GM12878 (cell line): ENCODE measurements around the gene DGLUCY. TPM values are rescaled to one million over a fixed set of nuclear protein-coding genes. Genes with fewer than 3 reads are reported as not detected.

Source experiments
- ATAC-seq: fragments of 200-7000 bp; cut with Tn5 transposase; 3 replicates; pipeline ENCODE4 v1.9.1; 2020; ENCODE audit warnings: mild to moderate bottlenecking, moderate library complexity
- BruUV-seq: library from RNA; stranded (reverse); fragments of 400-500 nt; replicated peaks from 2 replicates; lab custom pipeline; 2021; lab: Mats Ljungman, UMichigan
- CTCF ChIA-PET: fragments of 300-600 bp; sonication (Branson Sonifier 250); formaldehyde crosslinking; extraction: SDS; loops from one replicate; lab custom pipeline; 2021; ENCODE audit warnings: inconsistent platforms; lab: Yijun Ruan, JAX
- POLR2A ChIA-PET: fragments of 350-600 bp; formaldehyde crosslinking; extraction: SDS; loops from one replicate; lab custom pipeline; 2021; ENCODE audit warnings: inconsistent platforms; lab: Charles Lee
- RAD21 ChIA-PET: fragments of 300-600 bp; sonication (Branson Sonifier 250); formaldehyde crosslinking; loops from one replicate; lab custom pipeline; 2023; ENCODE audit warnings: antibody characterized with exemption; ENCODE audit not compliant: unreplicated experiment; lab: Charles Lee
- SMC1A ChIA-PET: fragments of 300-600 bp; sonication (Branson Sonifier 250); formaldehyde crosslinking; loops from one replicate; lab custom pipeline; 2023; ENCODE audit not compliant: unreplicated experiment, uncharacterized antibody; lab: Charles Lee
- DNase-seq: peaks from one replicate; pipeline ENCODE4 v3.0.0-alpha.2; 2011; ENCODE audit warnings: low read depth, low spot score
- FAIRE-seq: peaks from 3 replicates; lab custom pipeline; 2011; peaks lifted over from hg19 to GRCh38; lab: Jason Lieb, UNC
- H2AFZ ChIP-seq: 2 replicates; pipeline ENCODE4 v1.6.0; 2011; ENCODE audit warnings: low read depth, low read length, control low read depth; ENCODE audit not compliant: control insufficient read depth
- H3K27ac ChIP-seq: 2 replicates; pipeline ENCODE4 v1.5.1; 2011; ENCODE audit warnings: control low read depth; ENCODE audit not compliant: control insufficient read depth, insufficient read depth
- H3K27me3 ChIP-seq, 2 experiments: replicated peaks in 1 of 2; 2 replicates each; pipeline versions ENCODE4 v1.6.0 to v1.6.1; 2011; ENCODE audit warnings: low read length in 1 of 2; ENCODE audit not compliant: control insufficient read depth in 2 of 2, insufficient read depth in 2 of 2
- H3K36me3 ChIP-seq, 2 experiments: 2 replicates each; pipeline ENCODE4 v1.5.1; 2011; ENCODE audit warnings: low read length in 1 of 2; ENCODE audit not compliant: control insufficient read depth in 2 of 2, insufficient read depth in 2 of 2
- H3K4me1 ChIP-seq: 2 replicates; pipeline ENCODE4 v1.6.1; 2011; ENCODE audit warnings: mild to moderate bottlenecking, low read length, moderate library complexity, mixed read lengths; ENCODE audit not compliant: control insufficient read depth, insufficient read depth
- H3K4me2 ChIP-seq: 2 replicates; pipeline ENCODE4 v1.6.0; 2011; ENCODE audit warnings: control low read depth; ENCODE audit not compliant: control insufficient read depth, insufficient read depth
- H3K4me3 ChIP-seq: fragments of 200-600 bp; sonication (generic); 2 replicates; pipeline ENCODE4 v1.5.1; 2016
- H3K79me2 ChIP-seq: 2 replicates; pipeline ENCODE4 v1.6.0; 2011; ENCODE audit warnings: low read length; ENCODE audit not compliant: control insufficient read depth, insufficient read depth
- H3K9ac ChIP-seq: 2 replicates; pipeline ENCODE4 v1.8.0; 2011; ENCODE audit warnings: low read length, control low read depth, mixed read lengths; ENCODE audit not compliant: control insufficient read depth, insufficient read depth
- H3K9me3 ChIP-seq: replicated peaks from 3 replicates; pipeline ENCODE4 v1.5.1; 2011; ENCODE audit warnings: mild to moderate bottlenecking, low read length; ENCODE audit not compliant: control insufficient read depth, insufficient read depth
- H4K20me1 ChIP-seq: 2 replicates; pipeline ENCODE4 v1.6.0; 2011; ENCODE audit not compliant: control insufficient read depth, insufficient read depth
- CBX5 ChIP-seq: sonication (generic); IDR thresholded peaks from 2 replicates; pipeline ENCODE4 v1.6.1; 2016; ENCODE audit warnings: low read depth, moderate library complexity, mild to moderate bottlenecking, inconsistent platforms
- DPF2 ChIP-seq: fragments of 450-650 bp; IDR thresholded peaks from 2 replicates; pipeline ENCODE4 v1.6.1; 2017; ENCODE audit warnings: mild to moderate bottlenecking
- IKZF1 ChIP-seq: fragments of 450-650 bp; conservative IDR thresholded peaks from 2 replicates; pipeline ENCODE4 v1.6.1; 2017; ENCODE audit warnings: antibody characterized with exemption, mild to moderate bottlenecking
- TCF7 ChIP-seq: IDR thresholded peaks from 2 replicates; pipeline ENCODE4 v1.6.1; 2014; ENCODE audit warnings: antibody characterized with exemption, borderline replicate concordance
- YBX1 ChIP-seq: fragments of 450-650 bp; IDR thresholded peaks from 2 replicates; pipeline ENCODE4 v1.6.1; 2016; ENCODE audit warnings: antibody characterized with exemption
- WGBS: methylation state at CpG from one replicate; pipeline ENCODE4 v1.1.6; 2016; ENCODE audit warnings: low lambda C conversion rate; ENCODE audit not compliant: insufficient replicate concordance, insufficient coverage; ENCODE audit errors: missing lambda C conversion rate; 5-methylcytosine and 5-hydroxymethylcytosine counted together
- in situ Hi-C: fragments of 300-500 bp; cut with MboI; formaldehyde crosslinking; loops from 9 replicates; pipeline ENCODE4 v1.14.3; 2018; ENCODE audit warnings: mixed read lengths
- intact Hi-C: fragments of 100-400 bp; cut with micrococcal nuclease; formaldehyde crosslinking; loops from one replicate; pipeline ENCODE4 v1.14.2; 2022; ENCODE audit not compliant: unreplicated experiment
- polyA plus RNA-seq, 11 experiments: library from polyadenylated mRNA; depleted of rRNA in 4 of 11; unstranded in 6 of 11; stranded (reverse) in 5 of 11; fragments of >200 nt; fragmentation: Nextera tagmentation in 4 of 11; fragmentation: Illumina TruSeq in 1 of 11; extraction: Ambion mirVana in 4 of 11; extraction: Trizol in 1 of 11; gene quantifications; 1 replicate in 1 of 11; 2 replicates in 10 of 11; pipeline versions ENCODE4 v1.2.1 to v1.2.3, GENCODE V29; 2011 to 2016; ENCODE audit warnings: inconsistent platforms in 2 of 11, missing spikeins in 2 of 11, low read depth in 1 of 11
- total RNA-seq, 4 experiments: library from RNA; depleted of rRNA in 3 of 4; stranded (reverse); fragments of >200 nt in 3 of 4; fragmentation: Illumina TruSeq in 1 of 4; extraction: Trizol in 1 of 4; gene quantifications; 2 replicates each; pipeline versions ENCODE4 v1.2.1 to v1.2.3, GENCODE V29; 2013 to 2021
- TF ChIP-seq, protein P1 (sequence below): fragments of 150-350 bp; IDR thresholded peaks from 2 replicates; pipeline ENCODE4 v1.6.1; 2016; ENCODE audit warnings: low read depth, low read length
- TF ChIP-seq, protein P2 (sequence below): fragments of 450-650 bp; formaldehyde crosslinking; IDR thresholded peaks from 2 replicates; pipeline ENCODE4 v1.4.0; 2022; ENCODE audit warnings: mild to moderate bottlenecking, moderate library complexity
- TF ChIP-seq, protein P3 (sequence below): IDR thresholded peaks from 2 replicates; pipeline ENCODE4 v1.6.1; 2012; ENCODE audit warnings: improper control_type of control experiment, low read depth, low read length; ENCODE audit not compliant: insufficient replicate concordance

The DGLUCY gene
- total and polyA plus RNA-seq, 10 of the 15 experiments (the other 5 are each of a cell fraction or from before 2014, with no cell fraction given): 15.0 to 70.3 (median 55.1) TPM

DNA sequence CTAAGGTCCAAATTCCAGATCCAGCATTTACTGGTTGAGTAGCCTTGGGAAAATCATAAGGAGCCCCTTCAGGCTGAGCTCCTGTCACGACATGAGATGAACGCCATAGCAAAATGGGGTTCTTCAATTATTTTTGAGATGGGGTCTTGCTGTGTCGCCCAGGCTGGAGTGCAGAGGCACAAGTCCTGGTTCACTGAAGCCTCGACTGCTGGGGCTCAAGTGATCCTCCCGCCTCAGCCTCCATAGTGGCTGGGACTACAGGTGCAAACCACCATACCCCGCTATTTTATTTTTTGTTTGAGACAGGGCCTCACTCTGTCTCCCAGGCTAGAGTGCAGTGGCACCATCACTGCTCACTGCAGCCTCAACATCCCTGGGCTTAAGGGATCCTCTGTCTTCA, 156.3 kb downstream of the DGLUCY start:
- TF ChIP-seq, protein P1, sequence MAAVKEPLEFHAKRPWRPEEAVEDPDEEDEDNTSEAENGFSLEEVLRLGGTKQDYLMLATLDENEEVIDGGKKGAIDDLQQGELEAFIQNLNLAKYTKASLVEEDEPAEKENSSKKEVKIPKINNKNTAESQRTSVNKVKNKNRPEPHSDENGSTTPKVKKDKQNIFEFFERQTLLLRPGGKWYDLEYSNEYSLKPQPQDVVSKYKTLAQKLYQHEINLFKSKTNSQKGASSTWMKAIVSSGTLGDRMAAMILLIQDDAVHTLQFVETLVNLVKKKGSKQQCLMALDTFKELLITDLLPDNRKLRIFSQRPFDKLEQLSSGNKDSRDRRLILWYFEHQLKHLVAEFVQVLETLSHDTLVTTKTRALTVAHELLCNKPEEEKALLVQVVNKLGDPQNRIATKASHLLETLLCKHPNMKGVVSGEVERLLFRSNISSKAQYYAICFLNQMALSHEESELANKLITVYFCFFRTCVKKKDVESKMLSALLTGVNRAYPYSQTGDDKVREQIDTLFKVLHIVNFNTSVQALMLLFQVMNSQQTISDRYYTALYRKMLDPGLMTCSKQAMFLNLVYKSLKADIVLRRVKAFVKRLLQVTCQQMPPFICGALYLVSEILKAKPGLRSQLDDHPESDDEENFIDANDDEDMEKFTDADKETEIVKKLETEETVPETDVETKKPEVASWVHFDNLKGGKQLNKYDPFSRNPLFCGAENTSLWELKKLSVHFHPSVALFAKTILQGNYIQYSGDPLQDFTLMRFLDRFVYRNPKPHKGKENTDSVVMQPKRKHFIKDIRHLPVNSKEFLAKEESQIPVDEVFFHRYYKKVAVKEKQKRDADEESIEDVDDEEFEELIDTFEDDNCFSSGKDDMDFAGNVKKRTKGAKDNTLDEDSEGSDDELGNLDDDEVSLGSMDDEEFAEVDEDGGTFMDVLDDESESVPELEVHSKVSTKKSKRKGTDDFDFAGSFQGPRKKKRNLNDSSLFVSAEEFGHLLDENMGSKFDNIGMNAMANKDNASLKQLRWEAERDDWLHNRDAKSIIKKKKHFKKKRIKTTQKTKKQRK: no peak
- TF ChIP-seq, protein P2, sequence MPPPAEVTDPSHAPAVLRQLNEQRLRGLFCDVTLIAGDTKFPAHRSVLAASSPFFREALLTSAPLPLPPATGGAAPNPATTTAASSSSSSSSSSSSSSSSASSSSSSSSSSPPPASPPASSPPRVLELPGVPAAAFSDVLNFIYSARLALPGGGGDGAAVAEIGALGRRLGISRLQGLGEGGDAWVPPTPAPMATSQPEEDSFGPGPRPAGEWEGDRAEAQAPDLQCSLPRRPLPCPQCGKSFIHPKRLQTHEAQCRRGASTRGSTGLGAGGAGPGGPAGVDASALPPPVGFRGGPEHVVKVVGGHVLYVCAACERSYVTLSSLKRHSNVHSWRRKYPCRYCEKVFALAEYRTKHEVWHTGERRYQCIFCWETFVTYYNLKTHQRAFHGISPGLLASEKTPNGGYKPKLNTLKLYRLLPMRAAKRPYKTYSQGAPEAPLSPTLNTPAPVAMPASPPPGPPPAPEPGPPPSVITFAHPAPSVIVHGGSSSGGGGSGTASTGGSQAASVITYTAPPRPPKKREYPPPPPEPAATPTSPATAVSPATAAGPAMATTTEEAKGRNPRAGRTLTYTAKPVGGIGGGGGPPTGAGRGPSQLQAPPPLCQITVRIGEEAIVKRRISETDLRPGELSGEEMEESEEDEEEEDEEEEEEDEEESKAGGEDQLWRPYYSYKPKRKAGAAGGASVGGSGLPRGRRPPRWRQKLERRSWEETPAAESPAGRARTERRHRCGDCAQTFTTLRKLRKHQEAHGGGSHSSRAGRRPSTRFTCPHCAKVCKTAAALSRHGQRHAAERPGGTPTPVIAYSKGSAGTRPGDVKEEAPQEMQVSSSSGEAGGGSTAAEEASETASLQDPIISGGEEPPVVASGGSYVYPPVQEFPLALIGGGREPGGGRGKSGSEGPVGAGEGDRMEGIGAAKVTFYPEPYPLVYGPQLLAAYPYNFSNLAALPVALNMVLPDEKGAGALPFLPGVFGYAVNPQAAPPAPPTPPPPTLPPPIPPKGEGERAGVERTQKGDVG (CRISPR knock-in tag): no peak
- TF ChIP-seq TCF7 (no peak), CBX5 (no peak), IKZF1 (no peak), YBX1 (no peak), DPF2 (no peak)
- TF ChIP-seq, protein P3, sequence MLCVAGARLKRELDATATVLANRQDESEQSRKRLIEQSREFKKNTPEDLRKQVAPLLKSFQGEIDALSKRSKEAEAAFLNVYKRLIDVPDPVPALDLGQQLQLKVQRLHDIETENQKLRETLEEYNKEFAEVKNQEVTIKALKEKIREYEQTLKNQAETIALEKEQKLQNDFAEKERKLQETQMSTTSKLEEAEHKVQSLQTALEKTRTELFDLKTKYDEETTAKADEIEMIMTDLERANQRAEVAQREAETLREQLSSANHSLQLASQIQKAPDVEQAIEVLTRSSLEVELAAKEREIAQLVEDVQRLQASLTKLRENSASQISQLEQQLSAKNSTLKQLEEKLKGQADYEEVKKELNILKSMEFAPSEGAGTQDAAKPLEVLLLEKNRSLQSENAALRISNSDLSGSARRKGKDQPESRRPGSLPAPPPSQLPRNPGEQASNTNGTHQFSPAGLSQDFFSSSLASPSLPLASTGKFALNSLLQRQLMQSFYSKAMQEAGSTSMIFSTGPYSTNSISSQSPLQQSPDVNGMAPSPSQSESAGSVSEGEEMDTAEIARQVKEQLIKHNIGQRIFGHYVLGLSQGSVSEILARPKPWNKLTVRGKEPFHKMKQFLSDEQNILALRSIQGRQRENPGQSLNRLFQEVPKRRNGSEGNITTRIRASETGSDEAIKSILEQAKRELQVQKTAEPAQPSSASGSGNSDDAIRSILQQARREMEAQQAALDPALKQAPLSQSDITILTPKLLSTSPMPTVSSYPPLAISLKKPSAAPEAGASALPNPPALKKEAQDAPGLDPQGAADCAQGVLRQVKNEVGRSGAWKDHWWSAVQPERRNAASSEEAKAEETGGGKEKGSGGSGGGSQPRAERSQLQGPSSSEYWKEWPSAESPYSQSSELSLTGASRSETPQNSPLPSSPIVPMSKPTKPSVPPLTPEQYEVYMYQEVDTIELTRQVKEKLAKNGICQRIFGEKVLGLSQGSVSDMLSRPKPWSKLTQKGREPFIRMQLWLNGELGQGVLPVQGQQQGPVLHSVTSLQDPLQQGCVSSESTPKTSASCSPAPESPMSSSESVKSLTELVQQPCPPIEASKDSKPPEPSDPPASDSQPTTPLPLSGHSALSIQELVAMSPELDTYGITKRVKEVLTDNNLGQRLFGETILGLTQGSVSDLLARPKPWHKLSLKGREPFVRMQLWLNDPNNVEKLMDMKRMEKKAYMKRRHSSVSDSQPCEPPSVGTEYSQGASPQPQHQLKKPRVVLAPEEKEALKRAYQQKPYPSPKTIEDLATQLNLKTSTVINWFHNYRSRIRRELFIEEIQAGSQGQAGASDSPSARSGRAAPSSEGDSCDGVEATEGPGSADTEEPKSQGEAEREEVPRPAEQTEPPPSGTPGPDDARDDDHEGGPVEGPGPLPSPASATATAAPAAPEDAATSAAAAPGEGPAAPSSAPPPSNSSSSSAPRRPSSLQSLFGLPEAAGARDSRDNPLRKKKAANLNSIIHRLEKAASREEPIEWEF: no peak
- ATAC-seq (no peak), FAIRE-seq (no peak), DNase-seq (no peak)
- intact Hi-C loops: no loop called here
- ChIA-PET POLR2A (no interaction called here), CTCF (interaction anchor here (1.2 kb wide), 1 partner anchor 93 kb away, joined by 4 read pairs; no protein-coding TSS in a partner anchor), RAD21 (no interaction called here), SMC1A (interaction anchor here (1.0 to 2.0 kb wide), 4 partner anchors 18 to 93 kb away, joined by 3 to 4 read pairs (median 4); partner anchors contain the start of gene GPR68)
- in situ Hi-C loops: no loop called here
- H3K4me1 ChIP-seq: no peaks in the 10 kb centered on the region
- H2AFZ ChIP-seq: no peak overlapping the region
- BruUV-seq: no TSS peak
- no peak overlapping the region for H3K4me3 ChIP-seq
- no peaks in the 10 kb centered on the region for H3K9me3 ChIP-seq
- WGBS: 97% methylated on average over 6 of the region's 6 CpGs
- H3K36me3 ChIP-seq: peaks cover 11 to 25% of the 10 kb centered on the region in 2 experiments; a peak in 3 of 4 replicates
- no peak overlapping the region for H3K27ac ChIP-seq
- no peak overlapping the region for H3K4me2 ChIP-seq
- no peaks in the 10 kb centered on the region for H3K79me2 ChIP-seq
- H3K9ac ChIP-seq: no peak overlapping the region
- H4K20me1 ChIP-seq: no peaks in the 10 kb centered on the region
- no peaks in the 10 kb centered on the region for H3K27me3 ChIP-seq
